ENCODE measurements around the gene TNFRSF8. TPM values are rescaled to one million over a fixed set of nuclear protein-coding genes. Genes with fewer than 3 reads are reported as not detected.
A peak's percentile ranks its signal among the peaks of the same experiment; 100 is the strongest.
"Not testable (repeated sequence)": the region's sequence is repeated elsewhere in the genome, so short reads cannot be mapped to it uniquely, and the experiment has no call there.

Gene TNFRSF8
- total RNA-seq, 8 experiments from 2014 or later, result 0.31 to 16.0 (median 0.46) TPM

GRCh38 chr1:12044187-12044877 is 18.8 kb upstream of the TNFRSF8 start:
- in situ Hi-C loops (cut with MboI; ENCODE audit: low pct_unique_long_range_greater_than_20kb in 2 of 9, low sequenced_read_pairs in 9 of 9, unreplicated experiment in 9 of 9); H3K4me3 ChIP-seq; H3K27ac ChIP-seq: not testable (repeated sequence)
- WGBS, 10 experiments, result 24 to 100% (median 77%) methylated on average over 2 to 15 of the region's 15 CpGs
- H3K4me1 ChIP-seq (replicated peaks in 1 of 2), result peaks cover 24 to 33% of the 10 kb centered on the region in 2 donors
- ATAC-seq (replicated peaks in 6 of 8), result peak; percentile 43 to 86 (median 80)

DNA sequence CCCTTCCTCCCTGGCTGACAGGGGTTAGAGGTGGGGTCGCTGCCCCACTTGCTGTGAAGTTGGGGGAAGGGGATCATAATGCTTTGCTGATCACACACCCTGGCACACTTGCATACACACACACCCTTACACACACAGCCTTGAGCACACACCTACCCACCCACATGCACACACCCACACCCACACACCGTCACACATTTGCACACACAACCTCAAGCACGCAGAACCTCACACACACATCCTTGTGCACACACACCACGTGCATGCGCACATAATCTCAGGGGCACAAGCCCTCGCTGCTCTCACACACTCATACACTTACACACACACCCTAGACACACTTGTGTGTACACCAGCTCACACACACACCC is 16.4 kb upstream of the TNFRSF8 start:
- no peak for ATAC-seq (replicated peaks in 6 of 8)
- Histone ChIP-seq H3K27ac (no peak overlapping the region), H3K4me1 (replicated peaks in 1 of 2) (peaks cover 25% of the 10 kb centered on the region in 2 donors), H3K4me3 (no peak overlapping the region)
- 85 to 96% (median 92%) methylated on average over 3 to 6 of the region's 6 CpGs; no CpG with 5 or more reads in 5 of the 10 experiments for WGBS, 10 experiments
- in situ Hi-C loops (cut with MboI; ENCODE audit: low pct_unique_long_range_greater_than_20kb in 2 of 9, low sequenced_read_pairs in 9 of 9, unreplicated experiment in 9 of 9), result no loop called here

DNA sequence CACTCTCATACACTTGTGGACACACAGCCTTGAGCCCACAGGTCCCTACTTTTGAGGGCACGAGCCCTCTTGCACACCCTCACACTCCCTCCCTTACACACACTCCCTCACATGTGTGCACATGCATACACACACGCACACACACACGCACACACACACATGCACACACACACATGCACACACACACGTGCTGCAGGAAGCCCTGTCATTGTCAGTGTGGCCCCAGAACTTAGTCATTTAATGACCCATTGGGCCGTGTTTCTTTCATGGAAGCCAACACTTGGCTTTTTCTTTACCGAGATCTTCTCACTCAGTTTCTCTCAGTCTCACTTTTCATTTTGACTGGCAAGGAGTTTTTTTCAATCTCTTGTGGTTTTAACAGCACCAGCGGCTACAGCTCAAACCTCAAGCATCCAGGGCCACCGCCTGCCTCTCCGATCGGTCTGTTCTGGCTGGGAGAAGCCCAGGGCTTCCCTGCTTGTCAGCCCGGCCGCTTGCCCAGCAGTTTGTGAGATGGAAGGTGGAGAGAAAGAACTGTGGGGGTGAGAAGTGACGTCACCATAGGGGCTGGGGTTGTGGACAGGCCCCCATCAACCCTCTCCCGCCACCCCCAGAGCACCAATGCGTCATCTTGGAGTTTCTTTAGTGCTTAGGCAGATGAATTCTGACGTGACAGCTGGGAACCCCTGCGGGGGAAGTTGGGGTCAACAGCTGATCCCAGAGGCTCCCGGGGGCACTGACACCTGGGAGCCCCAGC is 15.8 kb upstream of the TNFRSF8 start:
- WGBS, 10 experiments, result 30 to 80% (median 71%) methylated on average over 1 to 14 of the region's 18 CpGs; no CpG with 5 or more reads in 2 of the 10 experiments
- in situ Hi-C loops (cut with MboI; ENCODE audit: low pct_unique_long_range_greater_than_20kb in 2 of 9, low sequenced_read_pairs in 9 of 9, unreplicated experiment in 9 of 9), result no loop called here
- Histone ChIP-seq H3K27ac (no peak overlapping the region), H3K4me3 (no peak overlapping the region), H3K4me1 (replicated peaks in 1 of 2) (peaks cover 31% of the 10 kb centered on the region in 2 donors)
- no peak for ATAC-seq (replicated peaks in 6 of 8)

- no peak overlapping the region for H3K27ac ChIP-seq
- peaks cover 42% of the 10 kb centered on the region in 2 donors for H3K4me1 ChIP-seq (replicated peaks in 1 of 2)
- no peak overlapping the region for H3K4me3 ChIP-seq
- in situ Hi-C loops (cut with MboI; ENCODE audit: low pct_unique_long_range_greater_than_20kb in 2 of 9, low sequenced_read_pairs in 9 of 9, unreplicated experiment in 9 of 9), result no loop called here
- ATAC-seq (replicated peaks in 6 of 8), result no peak
- WGBS, 10 experiments, result 13 to 100% (median 82%) methylated on average over 1 to 2 of the region's 2 CpGs; no CpG with 5 or more reads in 1 of the 10 experiments
Measured at GRCh38 chr1:12048372-12048771, 14.7 kb upstream of the TNFRSF8 start.

- H3K4me1 ChIP-seq (replicated peaks in 1 of 2), result peaks cover 47% of the 10 kb centered on the region in 2 donors
- peak overlapping the region in 1 of 2 donors; percentile 23 for H3K27ac ChIP-seq
- peak in 2 of 8 experiments; percentile 1 to 46 for ATAC-seq (replicated peaks in 6 of 8)
- 49 to 100% (median 74%) methylated on average over 1 to 4 of the region's 4 CpGs for WGBS, 10 experiments
- H3K4me3 ChIP-seq, result no peak overlapping the region
- in situ Hi-C loops (cut with MboI; ENCODE audit: low pct_unique_long_range_greater_than_20kb in 2 of 9, low sequenced_read_pairs in 9 of 9, unreplicated experiment in 9 of 9), result no loop called here
Measured at GRCh38 chr1:12049616-12050015, 13.5 kb upstream of the TNFRSF8 start.

- no peak overlapping the region for H3K27ac ChIP-seq
- H3K4me3 ChIP-seq, result no peak overlapping the region
- in situ Hi-C loops (cut with MboI; ENCODE audit: low pct_unique_long_range_greater_than_20kb in 2 of 9, low sequenced_read_pairs in 9 of 9, unreplicated experiment in 9 of 9), result no loop called here
- no peak for ATAC-seq (replicated peaks in 6 of 8)
- WGBS, 10 experiments, result 67 to 100% (median 100%) methylated on average over 1 of the region's 1 CpG; no CpG with 5 or more reads in 7 of the 10 experiments
- H3K4me1 ChIP-seq (replicated peaks in 1 of 2), result peaks cover 44 to 47% of the 10 kb centered on the region in 2 donors
Measured at GRCh38 chr1:12051361-12051760, 11.7 kb upstream of the TNFRSF8 start.

- WGBS, 10 experiments, result 0 to 33% (median 12%) methylated on average over 1 to 5 of the region's 9 CpGs; no CpG with 5 or more reads in 2 of the 10 experiments
- H3K4me3 ChIP-seq, result no peak overlapping the region
- in situ Hi-C loops (cut with MboI; ENCODE audit: low pct_unique_long_range_greater_than_20kb in 2 of 9, low sequenced_read_pairs in 9 of 9, unreplicated experiment in 9 of 9), result no loop called here
- peak overlapping the region; percentile 41 to 54 for H3K27ac ChIP-seq
- peak; percentile 86 to 98 (median 93) for ATAC-seq (replicated peaks in 6 of 8)
- peaks cover 44 to 47% of the 10 kb centered on the region in 2 donors for H3K4me1 ChIP-seq (replicated peaks in 1 of 2)
Measured at GRCh38 chr1:12052008-12052573, 11.0 kb upstream of the TNFRSF8 start.

- Histone ChIP-seq H3K27ac (peak overlapping the region; percentile 84 to 87), H3K4me1 (replicated peaks in 1 of 2) (peaks cover 44 to 47% of the 10 kb centered on the region in 2 donors), H3K4me3 (no peak overlapping the region)
- 40 to 100% (median 90%) methylated on average over 1 to 11 of the region's 14 CpGs for WGBS, 10 experiments
- ATAC-seq (replicated peaks in 6 of 8), result peak in 3 of 8 experiments; percentile 0 to 7 (median 1)
- in situ Hi-C loops (cut with MboI; ENCODE audit: low pct_unique_long_range_greater_than_20kb in 2 of 9, low sequenced_read_pairs in 9 of 9, unreplicated experiment in 9 of 9), result no loop called here
Measured at GRCh38 chr1:12052997-12053686, 10.0 kb upstream of the TNFRSF8 start.

DNA sequence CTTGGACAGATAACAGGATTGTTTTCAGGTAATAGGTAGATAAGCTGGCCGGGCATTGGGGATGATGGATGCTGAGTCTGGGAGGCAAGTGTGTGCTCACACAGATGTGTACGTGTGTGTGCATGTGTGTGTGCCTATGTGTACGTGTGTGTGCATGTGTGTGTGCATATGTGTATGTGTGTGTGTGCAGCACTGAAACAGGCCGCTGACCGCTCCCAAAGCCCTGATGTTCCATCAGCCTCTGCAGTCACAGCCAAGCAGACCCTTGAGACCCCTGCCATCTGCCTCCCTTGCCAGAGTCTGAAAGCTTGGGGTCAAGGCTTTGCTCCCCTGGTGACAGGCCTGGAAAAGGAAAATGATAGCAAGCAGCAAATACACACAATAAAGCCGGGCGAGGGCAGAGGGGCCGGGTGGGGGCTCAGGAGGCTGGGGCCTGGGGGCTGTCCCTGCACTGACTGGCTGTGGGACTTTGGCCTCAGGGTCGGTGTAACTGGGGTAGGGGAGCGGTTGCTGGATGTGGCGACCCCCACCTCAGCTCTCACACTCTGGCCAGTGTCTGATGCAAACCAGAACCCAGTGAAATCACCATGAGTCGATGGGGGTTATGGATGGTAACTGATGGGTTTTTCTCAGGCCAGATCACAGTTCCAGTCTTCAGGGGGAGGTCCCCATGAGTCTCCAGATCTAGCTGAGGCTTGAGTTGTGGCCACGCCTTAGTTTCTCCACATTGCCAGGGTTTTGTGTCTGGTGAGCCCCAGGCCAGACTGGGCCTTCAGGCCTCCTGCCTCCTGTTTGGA is 9.2 kb upstream of the TNFRSF8 start:
- peak in 5 of 8 experiments; percentile 7 to 51 (median 21) for ATAC-seq (replicated peaks in 6 of 8)
- 50 to 72% (median 68%) methylated on average over 2 of the region's 13 CpGs; no CpG with 5 or more reads in 7 of the 10 experiments for WGBS, 10 experiments
- peaks cover 44 to 47% of the 10 kb centered on the region in 2 donors for H3K4me1 ChIP-seq (replicated peaks in 1 of 2)
- in situ Hi-C loops (cut with MboI; ENCODE audit: low pct_unique_long_range_greater_than_20kb in 2 of 9, low sequenced_read_pairs in 9 of 9, unreplicated experiment in 9 of 9), result no loop called here
- H3K4me3 ChIP-seq, result no peak overlapping the region
- peak overlapping the region; percentile 84 to 87 for H3K27ac ChIP-seq

DNA sequence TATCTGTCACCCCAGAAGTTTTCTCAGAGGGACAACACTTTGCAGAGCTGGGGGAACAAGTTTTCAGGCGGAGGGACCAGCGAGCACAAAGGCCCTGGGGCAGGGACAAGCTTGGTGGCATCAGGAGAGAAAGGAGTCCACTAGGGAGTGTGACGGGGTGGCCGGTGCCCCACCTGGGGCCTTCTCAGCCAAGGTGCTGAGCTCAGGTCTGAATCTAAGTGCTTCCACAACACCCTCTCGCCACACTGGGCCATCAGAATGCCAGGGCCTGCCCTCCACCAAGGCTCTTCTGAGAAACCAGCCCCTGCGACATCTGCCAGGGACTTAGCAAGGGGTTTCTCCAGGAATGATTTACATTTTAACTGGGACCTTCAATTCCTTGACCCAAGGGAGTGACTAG is 7.8 kb upstream of the TNFRSF8 start:
- WGBS, 10 experiments, result 61 to 92% (median 91%) methylated on average over 3 to 6 of the region's 6 CpGs; no CpG with 5 or more reads in 5 of the 10 experiments
- H3K4me1 ChIP-seq (replicated peaks in 1 of 2), result peaks cover 36 to 38% of the 10 kb centered on the region in 2 donors
- peak overlapping the region in 1 of 2 donors; percentile 84 for H3K27ac ChIP-seq
- in situ Hi-C loops (cut with MboI; ENCODE audit: low pct_unique_long_range_greater_than_20kb in 2 of 9, low sequenced_read_pairs in 9 of 9, unreplicated experiment in 9 of 9), result no loop called here
- ATAC-seq (replicated peaks in 6 of 8), result no peak
- H3K4me3 ChIP-seq, result no peak overlapping the region

- in situ Hi-C loops (cut with MboI; ENCODE audit: low pct_unique_long_range_greater_than_20kb in 2 of 9, low sequenced_read_pairs in 9 of 9, unreplicated experiment in 9 of 9), result no loop called here
Measured at GRCh38 chr1:12056331-12056841, 6.7 kb upstream of the TNFRSF8 start.

GRCh38 chr1:12057382-12057781 is 5.7 kb upstream of the TNFRSF8 start:
- Histone ChIP-seq H3K4me3 (no peak overlapping the region), H3K27ac (no peak overlapping the region), H3K4me1 (replicated peaks in 1 of 2) (peaks cover 27 to 30% of the 10 kb centered on the region in 2 donors)
- in situ Hi-C loops (cut with MboI; ENCODE audit: low pct_unique_long_range_greater_than_20kb in 2 of 9, low sequenced_read_pairs in 9 of 9, unreplicated experiment in 9 of 9), result no loop called here
- ATAC-seq (replicated peaks in 6 of 8), result peak in 2 of 8 experiments; percentile 42 to 53

More at GRCh38 chr1:12056331-12056841, 6.7 kb upstream of the TNFRSF8 start:
- no peak for ATAC-seq (replicated peaks in 6 of 8)
- H3K27ac ChIP-seq, result no peak overlapping the region
- H3K4me3 ChIP-seq, result no peak overlapping the region
- peaks cover 36 to 38% of the 10 kb centered on the region in 2 donors for H3K4me1 ChIP-seq (replicated peaks in 1 of 2)
- 40 to 96% (median 92%) methylated on average over 3 to 11 of the region's 16 CpGs; no CpG with 5 or more reads in 4 of the 10 experiments for WGBS, 10 experiments

Data from motor neuron (in vitro differentiated cells).